ENCODE data around the gene SMIM1. TPM values are rescaled to one million over a fixed set of nuclear protein-coding genes. Genes with fewer than 3 reads are reported as not detected.
A peak's percentile ranks its signal among the peaks of the same experiment; 100 is the strongest.
"Not testable (repeated sequence)": the region's sequence is repeated elsewhere in the genome, so short reads cannot be mapped to it uniquely, and the experiment has no call there.

Gene SMIM1, protein sequence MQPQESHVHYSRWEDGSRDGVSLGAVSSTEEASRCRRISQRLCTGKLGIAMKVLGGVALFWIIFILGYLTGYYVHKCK
- total RNA-seq: 1 to 10 TPM in 2 of 4 donors, not detected in 2; 1.5 to 5.3 TPM

DNA sequence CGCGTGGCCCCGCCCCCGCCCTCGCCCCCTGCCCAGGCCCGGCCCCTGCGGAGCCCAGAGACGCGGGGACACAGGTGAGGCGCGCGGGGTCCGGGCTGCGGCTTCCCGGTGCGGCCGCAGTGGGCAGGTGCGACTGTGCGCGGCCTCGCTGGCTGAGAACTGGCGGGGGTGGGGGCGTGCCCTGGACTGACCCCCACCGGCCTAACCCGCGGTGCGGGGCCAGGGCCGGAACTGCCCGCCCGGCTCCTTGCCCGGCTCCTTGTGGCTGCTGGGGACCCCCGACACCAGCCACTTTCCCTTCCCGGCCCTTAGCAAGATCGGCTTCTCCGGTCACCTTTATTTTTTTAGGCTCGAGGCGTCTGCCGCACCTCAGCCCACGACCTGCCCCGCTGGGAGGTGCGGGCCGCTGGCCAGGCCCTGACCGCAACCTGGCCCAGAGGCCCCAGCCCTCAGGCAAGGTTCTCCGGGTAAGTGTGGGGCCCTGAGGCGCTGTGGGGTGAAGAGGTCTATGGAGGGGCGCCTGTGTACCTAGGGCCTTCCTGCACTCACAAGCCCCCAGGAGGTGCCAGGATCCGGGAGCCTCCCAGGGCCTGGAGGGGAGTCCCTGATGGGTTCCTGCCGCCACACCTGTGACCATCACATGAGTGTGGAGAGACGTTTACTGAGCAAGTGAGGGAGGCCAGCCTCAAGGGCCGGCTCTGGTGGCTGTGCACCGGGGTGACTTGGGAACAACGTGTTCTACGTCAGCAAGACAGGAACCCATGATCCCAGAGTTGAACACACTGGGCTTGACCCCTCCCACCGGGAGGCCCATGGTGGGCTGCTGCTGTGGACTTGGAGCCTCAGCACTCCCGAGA lies at the start of gene SMIM1:
Gene SMIM1 (plus strand): TSS at position 35 of the 857 bp plus-strand sequence. CDS start 2,625 bp downstream, outside the sequence.
- Histone ChIP-seq H3K27me3 (peaks cover 0 to 36% (median 0%) of the 10 kb centered on the region in 4 donors), H3K4me1 (peaks cover 35 to 69% (median 39%) of the 10 kb centered on the region in 3 donors), H3K27ac (peak within 1 kb of the TSS; percentile 28 to 90 (median 73)), H3K9me3 (no peaks in the 10 kb centered on the region), H3K4me3 (peak within 1 kb of the TSS; percentile 48 to 96 (median 59)), H3K36me3 (no peaks in the 10 kb centered on the region)
- no peak for DNase-seq
- 40% methylated on average over 1 of the region's 55 CpGs; no CpG with 5 or more reads in 1 of the 2 donors for WGBS, 2 donors
- TF ChIP-seq, protein P1, sequence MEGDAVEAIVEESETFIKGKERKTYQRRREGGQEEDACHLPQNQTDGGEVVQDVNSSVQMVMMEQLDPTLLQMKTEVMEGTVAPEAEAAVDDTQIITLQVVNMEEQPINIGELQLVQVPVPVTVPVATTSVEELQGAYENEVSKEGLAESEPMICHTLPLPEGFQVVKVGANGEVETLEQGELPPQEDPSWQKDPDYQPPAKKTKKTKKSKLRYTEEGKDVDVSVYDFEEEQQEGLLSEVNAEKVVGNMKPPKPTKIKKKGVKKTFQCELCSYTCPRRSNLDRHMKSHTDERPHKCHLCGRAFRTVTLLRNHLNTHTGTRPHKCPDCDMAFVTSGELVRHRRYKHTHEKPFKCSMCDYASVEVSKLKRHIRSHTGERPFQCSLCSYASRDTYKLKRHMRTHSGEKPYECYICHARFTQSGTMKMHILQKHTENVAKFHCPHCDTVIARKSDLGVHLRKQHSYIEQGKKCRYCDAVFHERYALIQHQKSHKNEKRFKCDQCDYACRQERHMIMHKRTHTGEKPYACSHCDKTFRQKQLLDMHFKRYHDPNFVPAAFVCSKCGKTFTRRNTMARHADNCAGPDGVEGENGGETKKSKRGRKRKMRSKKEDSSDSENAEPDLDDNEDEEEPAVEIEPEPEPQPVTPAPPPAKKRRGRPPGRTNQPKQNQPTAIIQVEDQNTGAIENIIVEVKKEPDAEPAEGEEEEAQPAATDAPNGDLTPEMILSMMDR (IDR thresholded peaks at IDR 0.05): no peak
- TF ChIP-seq POLR2A (IDR thresholded peaks at IDR 0.05): no peak
- intact Hi-C loops (cut with DNase I): no loop called here

DNA sequence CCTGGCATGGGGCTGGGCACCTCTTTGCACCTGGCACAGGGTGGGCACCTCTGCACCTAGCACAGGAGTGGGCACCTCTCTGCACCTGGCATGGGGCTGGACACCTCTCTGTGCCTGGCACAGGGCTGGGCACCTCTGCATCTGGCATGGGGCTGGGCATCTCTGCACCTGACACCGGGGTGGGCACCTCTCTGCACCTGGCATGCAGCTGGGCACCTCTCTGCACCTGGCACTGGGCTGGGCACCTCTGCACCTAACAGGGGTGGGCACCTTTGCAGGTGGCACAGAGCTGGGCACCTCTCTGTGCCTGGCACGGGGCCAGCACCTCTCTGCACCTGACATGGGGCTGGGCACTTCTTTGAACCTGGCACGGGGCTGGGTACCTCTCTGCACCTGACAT lies 49.7 kb upstream of the SMIM1 start:
- no CpG with 5 or more reads among the region's 3 CpGs for WGBS, 2 donors
- TF ChIP-seq, protein P1 (IDR thresholded peaks at IDR 0.05): no peak
- TF ChIP-seq POLR2A (IDR thresholded peaks at IDR 0.05): no peak
- Histone ChIP-seq H3K4me3 (no peak overlapping the region), H3K9me3 (no peaks in the 10 kb centered on the region), H3K27me3 (peaks cover 0 to 38% (median 0%) of the 10 kb centered on the region in 4 donors), H3K4me1 (peaks cover under 1 to 27% (median 8%) of the 10 kb centered on the region in 3 donors), H3K36me3 (no peaks in the 10 kb centered on the region), H3K27ac (no peak overlapping the region)
- intact Hi-C loops (cut with DNase I): loop anchor here (10.0 kb wide), 1 partner anchor 228 kb away; no protein-coding TSS in a partner anchor
- no peak for DNase-seq

DNA sequence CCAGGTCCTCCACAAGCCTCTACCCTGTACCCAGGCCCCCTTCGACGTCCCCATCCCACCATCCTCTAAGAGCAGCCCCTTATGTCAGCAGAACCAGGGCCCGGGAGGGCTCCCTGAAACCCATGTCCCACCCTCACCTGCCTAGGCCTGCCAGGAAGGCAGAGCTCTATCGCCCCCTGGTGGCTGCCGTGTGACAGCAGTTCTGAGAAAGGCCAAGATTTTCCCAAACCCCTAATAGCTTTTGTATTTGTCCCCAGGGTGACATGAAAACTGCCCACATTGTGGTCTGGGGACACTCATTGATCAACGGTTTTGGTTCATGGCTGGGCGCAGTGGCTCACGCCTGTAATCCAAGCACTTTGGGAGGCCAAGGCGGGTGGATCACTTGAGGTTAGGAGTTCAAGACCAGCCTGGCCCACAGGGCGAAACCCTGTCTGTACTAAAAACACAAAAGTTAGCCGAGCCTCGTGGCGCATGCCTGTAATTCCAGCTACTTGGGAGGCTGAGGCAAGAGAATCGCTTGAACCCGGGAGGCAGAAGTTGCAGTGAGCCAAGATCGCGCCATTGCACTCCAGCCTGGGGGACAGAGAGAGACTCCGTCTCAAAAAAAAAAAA lies 48.0 kb upstream of the SMIM1 start:
- DNase-seq, H3K27ac ChIP-seq, H3K36me3 ChIP-seq, H3K4me3 ChIP-seq, H3K9me3 ChIP-seq: not testable (repeated sequence)
- 25 to 42% methylated on average over 11 to 13 of the region's 18 CpGs for WGBS, 2 donors
- Histone ChIP-seq H3K27me3 (peaks cover 0 to 38% (median 0%) of the 10 kb centered on the region in 4 donors), H3K4me1 (peaks cover 0 to 10% (median 4%) of the 10 kb centered on the region in 3 donors)
- TF ChIP-seq, protein P1 (IDR thresholded peaks at IDR 0.05): peak; percentile 89 to 97 (median 92)
- intact Hi-C loops (cut with DNase I): loop anchor here (10.0 kb wide), 1 partner anchor 230 kb away; no protein-coding TSS in a partner anchor

DNA sequence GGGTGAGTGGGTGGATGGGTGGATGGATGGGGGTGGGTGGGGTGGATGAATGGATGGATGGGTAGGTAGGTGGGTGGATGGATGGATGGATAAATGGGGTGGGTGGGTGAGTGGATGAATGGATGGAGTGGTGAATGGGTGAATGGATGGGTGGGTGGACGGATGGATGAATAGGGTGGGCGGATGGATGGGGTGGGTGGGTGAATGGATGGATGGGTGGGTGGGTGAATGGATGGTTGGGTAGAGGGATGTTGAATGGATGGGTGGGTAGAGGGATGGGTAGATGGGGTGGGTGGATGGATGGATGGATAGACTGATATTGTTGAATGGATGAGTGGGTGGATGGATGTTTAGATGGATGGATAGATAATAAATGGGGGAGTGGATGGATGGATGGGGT lies 47.2 kb upstream of the SMIM1 start:
- no peaks in the 10 kb centered on the region for H3K9me3 ChIP-seq
- no peak overlapping the region for H3K4me3 ChIP-seq
- peaks cover 0 to 2% (median 0%) of the 10 kb centered on the region in 3 donors for H3K4me1 ChIP-seq
- H3K27me3 ChIP-seq: peaks cover 0 to 45% (median 0%) of the 10 kb centered on the region in 4 donors
- no peak for TF ChIP-seq POLR2A (IDR thresholded peaks at IDR 0.05)
- TF ChIP-seq, protein P1 (IDR thresholded peaks at IDR 0.05): no peak
- H3K27ac ChIP-seq: no peak overlapping the region
- intact Hi-C loops (cut with DNase I): loop anchor here (10.0 kb wide), 1 partner anchor 231 kb away; no protein-coding TSS in a partner anchor
- 94 to 96% methylated on average over 2 of the region's 2 CpGs for WGBS, 2 donors
- no peaks in the 10 kb centered on the region for H3K36me3 ChIP-seq
- DNase-seq: no peak
